ENCODE results near the gene SLC9A3.

Gene SLC9A3

DNA sequence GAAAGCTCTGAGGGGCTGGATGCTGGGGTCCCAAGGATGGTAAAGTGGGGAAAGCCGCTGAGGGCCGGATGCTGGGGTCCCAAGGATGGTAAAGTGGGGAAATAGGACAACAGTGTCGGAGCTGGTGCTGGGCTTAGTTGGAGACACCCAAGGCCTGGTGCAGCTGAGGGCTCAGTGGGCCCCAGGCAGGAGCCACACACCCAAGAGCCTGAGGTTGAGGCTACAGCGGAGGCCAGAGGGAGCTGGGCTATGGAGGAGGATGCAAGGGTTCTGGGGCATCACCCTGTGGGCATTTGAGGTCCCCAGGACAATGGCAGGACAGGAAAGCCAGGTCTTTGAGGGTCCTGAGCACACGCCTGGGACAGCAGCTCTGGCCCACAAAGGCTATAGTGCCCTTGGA lies 19.1 kb upstream of the SLC9A3 start:
- TF ChIP-seq, protein P1, sequence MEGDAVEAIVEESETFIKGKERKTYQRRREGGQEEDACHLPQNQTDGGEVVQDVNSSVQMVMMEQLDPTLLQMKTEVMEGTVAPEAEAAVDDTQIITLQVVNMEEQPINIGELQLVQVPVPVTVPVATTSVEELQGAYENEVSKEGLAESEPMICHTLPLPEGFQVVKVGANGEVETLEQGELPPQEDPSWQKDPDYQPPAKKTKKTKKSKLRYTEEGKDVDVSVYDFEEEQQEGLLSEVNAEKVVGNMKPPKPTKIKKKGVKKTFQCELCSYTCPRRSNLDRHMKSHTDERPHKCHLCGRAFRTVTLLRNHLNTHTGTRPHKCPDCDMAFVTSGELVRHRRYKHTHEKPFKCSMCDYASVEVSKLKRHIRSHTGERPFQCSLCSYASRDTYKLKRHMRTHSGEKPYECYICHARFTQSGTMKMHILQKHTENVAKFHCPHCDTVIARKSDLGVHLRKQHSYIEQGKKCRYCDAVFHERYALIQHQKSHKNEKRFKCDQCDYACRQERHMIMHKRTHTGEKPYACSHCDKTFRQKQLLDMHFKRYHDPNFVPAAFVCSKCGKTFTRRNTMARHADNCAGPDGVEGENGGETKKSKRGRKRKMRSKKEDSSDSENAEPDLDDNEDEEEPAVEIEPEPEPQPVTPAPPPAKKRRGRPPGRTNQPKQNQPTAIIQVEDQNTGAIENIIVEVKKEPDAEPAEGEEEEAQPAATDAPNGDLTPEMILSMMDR (IDR thresholded peaks at IDR 0.05; ENCODE audit: insufficient read depth, low read depth, low read length, missing control alignments), result no peak
- DNase-seq (ENCODE audit: low read depth), result no peak
- H3K4me3 ChIP-seq (ENCODE audit: low read depth, low read length), result no peak overlapping the region

DNA sequence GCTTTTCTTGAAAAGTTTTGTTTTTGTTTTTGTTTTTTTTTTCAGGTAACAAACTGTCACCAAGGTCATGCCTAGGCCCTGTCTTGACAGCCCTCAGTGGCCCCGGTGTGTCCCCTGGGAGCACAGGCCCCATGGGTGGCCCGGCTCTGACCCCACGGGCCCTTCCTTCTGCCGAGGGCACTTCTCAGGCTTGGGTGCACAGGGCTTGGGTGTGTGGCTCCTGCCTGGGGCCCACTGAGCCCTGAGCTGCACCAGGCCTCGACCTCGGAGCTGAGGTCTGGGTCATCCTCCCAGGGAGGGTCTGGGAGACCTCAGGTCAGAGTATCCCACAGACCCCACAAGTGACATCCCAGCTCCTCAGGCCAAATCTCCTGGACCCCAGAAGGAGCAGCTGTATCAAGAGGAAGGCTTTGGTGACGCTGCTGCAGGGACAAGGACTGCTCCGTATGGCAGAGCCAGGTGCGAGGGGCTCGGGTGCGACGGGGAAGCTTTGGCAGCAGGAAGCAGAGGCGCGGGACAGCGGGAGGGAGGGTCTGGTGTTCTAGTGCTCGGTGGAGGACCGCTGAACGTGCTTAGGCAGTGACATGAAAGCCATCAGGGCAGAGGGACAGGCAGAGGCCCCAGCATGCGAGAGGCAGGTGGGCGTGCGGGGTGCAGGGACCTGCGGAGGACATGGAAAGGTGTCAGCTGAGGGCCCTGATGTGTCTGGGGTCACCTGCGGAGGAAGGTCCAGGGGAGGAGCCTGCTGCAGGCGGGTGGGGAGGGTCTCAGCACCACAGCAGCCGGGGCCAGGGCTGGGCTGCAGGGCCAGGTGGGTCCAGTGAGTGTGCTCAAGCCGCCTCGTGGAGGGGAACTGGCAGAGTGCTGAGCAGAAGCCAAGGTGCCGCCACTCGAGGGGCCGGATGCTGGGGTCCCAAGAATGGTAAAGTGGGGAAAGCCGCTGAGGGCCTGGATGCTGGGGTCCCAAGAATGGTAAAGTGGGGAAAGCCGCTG lies 18.4 kb upstream of the SLC9A3 start:
- H3K4me3 ChIP-seq (ENCODE audit: low read depth, low read length), result no peak overlapping the region
- DNase-seq (ENCODE audit: low read depth), result peak; percentile 38
- TF ChIP-seq, protein P1 (IDR thresholded peaks at IDR 0.05; ENCODE audit: insufficient read depth, low read depth, low read length, missing control alignments), result no peak

DNA sequence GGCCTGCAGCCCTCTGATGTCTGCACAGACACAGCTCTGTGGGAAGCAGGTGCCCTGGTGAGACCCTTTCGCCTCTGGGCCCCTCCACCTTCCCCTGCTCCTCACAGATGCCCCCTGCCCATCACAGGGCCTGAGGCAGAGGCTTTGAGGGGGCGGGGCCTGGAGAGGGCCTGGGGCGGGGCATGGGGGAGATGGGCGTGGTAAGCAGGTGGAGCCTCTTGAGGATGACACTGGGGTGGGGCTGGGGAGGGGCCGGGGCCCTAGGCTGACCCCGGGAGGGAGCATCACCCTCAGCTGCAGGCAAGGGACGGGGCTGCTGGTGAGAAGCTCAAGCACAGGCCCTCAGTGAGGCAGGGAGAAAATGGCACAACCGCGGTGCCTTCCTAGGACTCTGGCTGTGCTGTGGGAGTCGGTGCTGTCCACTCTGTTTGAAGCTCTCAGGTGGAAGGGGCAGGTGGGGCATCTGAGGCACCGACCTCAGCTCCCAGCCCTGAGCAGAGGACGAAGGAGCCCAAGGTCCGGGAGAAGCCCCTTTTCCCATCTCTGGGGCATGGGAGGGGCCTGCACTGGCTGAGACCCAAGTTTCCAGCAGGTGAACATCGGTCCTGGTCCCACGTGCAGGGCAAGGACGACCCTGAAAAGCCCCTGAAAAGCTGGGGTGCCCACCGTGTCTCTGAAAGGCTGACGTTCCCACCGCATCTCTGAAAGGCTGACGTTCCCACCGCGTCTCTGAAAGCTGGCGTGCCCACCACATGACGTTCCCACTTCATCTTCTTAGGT lies 17.5 kb upstream of the SLC9A3 start:
- TF ChIP-seq, protein P1 (IDR thresholded peaks at IDR 0.05; ENCODE audit: insufficient read depth, low read depth, low read length, missing control alignments), result no peak
- DNase-seq (ENCODE audit: low read depth), result no peak
- no peak overlapping the region for H3K4me3 ChIP-seq (ENCODE audit: low read depth, low read length)

DNA sequence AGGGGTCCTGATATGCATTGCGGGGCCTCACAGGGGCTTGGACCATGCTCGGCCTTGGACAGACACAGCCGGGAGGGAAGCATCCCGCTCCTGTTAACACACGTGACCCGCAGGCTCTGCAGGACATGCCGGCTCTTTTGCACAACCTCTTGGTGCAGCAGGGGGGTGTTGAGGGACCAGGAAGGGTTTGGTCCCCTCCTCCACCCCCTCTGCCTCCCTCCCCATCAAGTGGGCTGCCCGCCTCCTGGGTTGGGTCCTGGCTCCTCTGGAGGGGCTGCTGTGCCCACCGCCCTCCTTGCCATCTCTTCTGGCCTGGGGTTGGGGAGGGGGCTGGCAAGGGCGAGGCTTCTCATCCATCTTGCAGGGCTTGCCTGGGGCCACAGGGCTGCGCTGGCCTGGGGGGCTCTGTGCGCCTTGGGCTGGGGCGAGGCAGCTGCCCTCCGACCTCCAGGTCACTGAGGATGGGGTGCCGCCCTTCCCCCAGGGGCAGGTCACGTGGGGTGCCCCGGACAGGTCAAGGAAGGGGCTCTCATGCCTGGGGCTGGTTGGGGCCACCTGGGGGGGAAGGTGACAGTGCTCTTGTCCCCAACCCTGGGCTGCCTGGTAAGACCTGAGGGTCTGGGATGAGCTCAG lies 16.8 kb upstream of the SLC9A3 start:
- TF ChIP-seq, protein P1 (IDR thresholded peaks at IDR 0.05; ENCODE audit: insufficient read depth, low read depth, low read length, missing control alignments), result no peak
- H3K4me3 ChIP-seq (ENCODE audit: low read depth, low read length), result no peak overlapping the region
- no peak for DNase-seq (ENCODE audit: low read depth)

DNA sequence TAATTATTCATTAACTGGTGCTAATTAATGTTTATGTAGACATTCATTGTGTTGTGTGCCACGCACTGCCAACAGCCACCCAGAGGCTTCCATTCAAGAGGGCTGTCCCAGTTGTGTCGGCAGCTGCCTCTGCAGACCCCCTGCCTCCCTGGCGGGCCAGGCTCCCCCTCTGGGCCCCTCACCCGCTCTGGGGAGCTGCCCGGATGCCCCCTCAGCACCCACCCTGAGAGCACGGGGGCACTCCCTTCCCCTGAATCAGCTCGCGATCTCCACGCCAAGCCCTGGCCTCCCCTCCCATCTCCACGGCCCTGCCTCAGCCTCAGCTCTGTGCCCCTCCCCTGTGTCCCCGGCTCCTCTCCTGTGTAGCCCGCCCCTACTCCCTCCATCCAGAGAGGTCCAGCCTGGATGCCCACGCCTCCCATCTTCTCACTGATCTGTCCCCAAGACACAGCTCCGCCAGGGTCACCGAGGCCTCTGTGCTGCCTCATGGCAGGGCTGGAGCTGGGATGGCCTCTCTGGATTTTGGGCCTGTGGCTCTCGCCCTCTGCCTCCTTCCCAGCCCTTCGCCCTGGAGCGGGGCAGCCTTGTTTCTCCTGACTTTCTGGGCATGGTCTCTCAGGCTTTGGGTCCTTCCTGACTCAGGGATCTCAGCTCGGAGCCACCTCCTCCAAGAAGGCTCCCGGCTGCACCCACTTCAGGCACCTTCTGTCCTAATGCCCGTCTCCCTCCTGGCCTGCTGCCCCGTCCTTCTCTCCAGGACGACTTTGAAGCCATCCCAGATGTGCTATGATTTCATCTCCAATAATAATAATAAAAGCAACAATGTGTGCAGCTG lies 16.0 kb upstream of the SLC9A3 start:
- no peak overlapping the region for H3K4me3 ChIP-seq (ENCODE audit: low read depth, low read length)
- TF ChIP-seq, protein P1 (IDR thresholded peaks at IDR 0.05; ENCODE audit: insufficient read depth, low read depth, low read length, missing control alignments), result no peak
- no peak for DNase-seq (ENCODE audit: low read depth)

Data from GM12865 (cell line).